B cell (primary cell): ENCODE data around the gene APOL3.

Experiments
- EZH2 ChIP-seq: IDR thresholded peaks from 2 replicates; pipeline ENCODE4 v1.6.1; 2012; ENCODE audit warnings: borderline replicate concordance, low read depth, mild to moderate bottlenecking, moderate library complexity, low read length; ENCODE audit not compliant: insufficient read depth, poor library complexity, severe bottlenecking
- TF ChIP-seq, protein P1 (sequence below): fragments of 200-600 bp; IDR thresholded peaks from one replicate; pipeline ENCODE4 v1.8.0; 2022; ENCODE audit warnings: antibody characterized with exemption, mild to moderate bottlenecking

DNA sequence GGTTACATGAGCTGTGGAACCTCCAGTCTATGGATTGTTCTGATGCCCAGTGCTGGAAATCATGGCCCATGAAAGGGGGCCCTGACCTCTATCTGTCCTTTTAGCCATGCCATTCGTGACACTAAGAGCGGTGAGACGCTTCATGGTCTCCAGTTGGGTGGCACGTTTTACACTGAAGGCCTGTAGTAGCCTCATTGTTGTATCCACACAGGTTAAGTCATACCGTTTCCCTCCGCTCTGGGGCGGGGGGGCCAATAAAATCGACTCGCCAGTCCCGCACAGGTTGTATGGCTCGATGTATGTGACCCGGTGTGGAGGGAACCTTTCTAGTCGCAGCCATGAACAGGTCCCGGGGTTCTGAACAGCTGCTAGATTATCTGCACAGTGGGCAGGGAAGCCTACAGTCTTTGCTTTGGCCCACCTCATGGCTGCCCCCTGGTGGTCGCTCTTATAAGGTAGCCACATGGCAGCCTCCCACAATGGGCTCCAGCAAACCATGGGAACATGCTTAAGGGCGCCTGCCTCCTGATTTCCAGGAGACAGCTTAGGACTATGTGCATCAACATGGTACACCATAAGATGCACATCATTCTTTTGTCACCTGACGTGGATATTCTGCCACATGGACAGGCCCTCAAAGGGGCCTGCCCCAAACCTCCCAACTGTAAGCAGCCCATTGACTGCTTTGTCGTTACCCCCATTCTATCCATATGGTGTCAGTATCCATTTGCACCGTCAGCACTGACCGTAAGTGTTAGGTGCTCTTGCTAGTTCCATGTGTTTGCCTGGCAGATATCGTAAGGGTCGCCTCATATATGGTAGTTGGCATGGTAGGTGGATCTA, 19.7 kb upstream of the APOL3 start:
- TF ChIP-seq, protein P1, sequence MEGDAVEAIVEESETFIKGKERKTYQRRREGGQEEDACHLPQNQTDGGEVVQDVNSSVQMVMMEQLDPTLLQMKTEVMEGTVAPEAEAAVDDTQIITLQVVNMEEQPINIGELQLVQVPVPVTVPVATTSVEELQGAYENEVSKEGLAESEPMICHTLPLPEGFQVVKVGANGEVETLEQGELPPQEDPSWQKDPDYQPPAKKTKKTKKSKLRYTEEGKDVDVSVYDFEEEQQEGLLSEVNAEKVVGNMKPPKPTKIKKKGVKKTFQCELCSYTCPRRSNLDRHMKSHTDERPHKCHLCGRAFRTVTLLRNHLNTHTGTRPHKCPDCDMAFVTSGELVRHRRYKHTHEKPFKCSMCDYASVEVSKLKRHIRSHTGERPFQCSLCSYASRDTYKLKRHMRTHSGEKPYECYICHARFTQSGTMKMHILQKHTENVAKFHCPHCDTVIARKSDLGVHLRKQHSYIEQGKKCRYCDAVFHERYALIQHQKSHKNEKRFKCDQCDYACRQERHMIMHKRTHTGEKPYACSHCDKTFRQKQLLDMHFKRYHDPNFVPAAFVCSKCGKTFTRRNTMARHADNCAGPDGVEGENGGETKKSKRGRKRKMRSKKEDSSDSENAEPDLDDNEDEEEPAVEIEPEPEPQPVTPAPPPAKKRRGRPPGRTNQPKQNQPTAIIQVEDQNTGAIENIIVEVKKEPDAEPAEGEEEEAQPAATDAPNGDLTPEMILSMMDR, result peak; percentile 91
- TF ChIP-seq EZH2, result no peak
